HG03558 (cell line): ENCODE data around the gene RSRC2.
"Not testable (repeated sequence)": the region's sequence is repeated elsewhere in the genome, so short reads cannot be mapped to it uniquely, and the experiment has no call there.

Experiments
- ATAC-seq: cut with Tn5 transposase; IDR thresholded peaks from one replicate; pipeline ENCODE4 v1.9.1; 2021; ENCODE audit warnings: moderate number of reproducible peaks; ENCODE audit not compliant: unreplicated experiment; ENCODE audit errors: extremely low read depth

The RSRC2 gene

GRCh38 chr12:122526683-122527477, at the start of gene RSRC2, which contains the start of gene KNTC1:
Gene RSRC2 (minus strand): TSS chr12:122526936. CDS start chr12:122526853, 83 bp downstream.
Gene KNTC1 (plus strand): TSS chr12:122527249. CDS start chr12:122530064, 2,815 bp downstream.
- peak; percentile 76 for ATAC-seq

- no peak for ATAC-seq
These were observed 45.1 kb upstream of the RSRC2 start for GRCh38 chr12:122571821-122572220.

- ATAC-seq = not testable (repeated sequence)
These were observed 43.3 kb upstream of the RSRC2 start for GRCh38 chr12:122570006-122570405.

GRCh38 chr12:122569288-122569687, 42.6 kb upstream of the RSRC2 start:
- ATAC-seq = no peak

- not testable (repeated sequence) for ATAC-seq
These were observed 40.1 kb upstream of the RSRC2 start for GRCh38 chr12:122566816-122567215.

- no peak for ATAC-seq
These were observed 36.6 kb upstream of the RSRC2 start for GRCh38 chr12:122563361-122563760.

- ATAC-seq = no peak
These were observed 33.4 kb upstream of the RSRC2 start for GRCh38 chr12:122560138-122560537.

GRCh38 chr12:122558745-122559641, 32.3 kb upstream of the RSRC2 start:
- ATAC-seq = peak; percentile 46

GRCh38 chr12:122547330-122547729, 20.6 kb upstream of the RSRC2 start:
- ATAC-seq = no peak

GRCh38 chr12:122545855-122546254, 19.1 kb upstream of the RSRC2 start:
- no peak for ATAC-seq

GRCh38 chr12:122544537-122544936, 17.8 kb upstream of the RSRC2 start:
- no peak for ATAC-seq

GRCh38 chr12:122538496-122538895, 11.8 kb upstream of the RSRC2 start:
- ATAC-seq = no peak

- ATAC-seq = no peak
These were observed 10.3 kb upstream of the RSRC2 start for GRCh38 chr12:122537021-122537420.

- ATAC-seq = no peak
These were observed 7.1 kb upstream of the RSRC2 start for GRCh38 chr12:122533856-122534255.

GRCh38 chr12:122528992-122529391, 2.3 kb upstream of the RSRC2 start:
- ATAC-seq = no peak

- no peak for ATAC-seq
These were observed 1.8 kb upstream of the RSRC2 start for GRCh38 chr12:122528582-122528981.

- no peak for ATAC-seq
These were observed 775 bp upstream of the RSRC2 start for GRCh38 chr12:122527478-122527944.

GRCh38 chr12:122523846-122524718, 2.7 kb downstream of the RSRC2 start:
- no peak for ATAC-seq

GRCh38 chr12:122523280-122523679, 3.5 kb downstream of the RSRC2 start:
- no peak for ATAC-seq

GRCh38 chr12:122520676-122521075, 6.1 kb downstream of the RSRC2 start:
- ATAC-seq = no peak
